ENCODE measurements around the gene TMEM190.

DNA sequence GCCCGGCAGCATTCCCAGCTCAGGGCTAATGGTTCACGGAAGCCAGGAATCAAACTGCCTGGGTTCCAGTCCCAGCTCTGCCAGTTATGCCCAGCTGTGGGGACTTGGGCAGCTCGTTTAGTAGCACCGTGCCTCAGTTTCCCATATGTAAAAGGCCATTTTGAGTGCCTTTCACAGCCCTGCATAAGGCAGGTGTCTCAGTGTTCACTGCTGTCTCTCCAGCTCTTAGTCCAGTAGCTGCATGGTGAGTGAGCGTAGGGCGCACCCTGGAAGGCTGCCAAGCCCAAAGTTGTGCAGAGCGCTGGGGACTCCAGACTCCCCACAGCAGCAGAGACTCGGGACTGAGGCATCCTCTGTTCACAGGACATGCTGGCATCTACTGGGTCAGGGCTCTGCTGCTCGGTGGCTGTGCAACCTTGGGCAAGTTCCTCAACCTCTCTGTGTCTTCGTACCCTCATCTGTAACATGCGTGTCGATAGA, 14.6 kb downstream of the TMEM190 start:
- TF ChIP-seq, protein P1, sequence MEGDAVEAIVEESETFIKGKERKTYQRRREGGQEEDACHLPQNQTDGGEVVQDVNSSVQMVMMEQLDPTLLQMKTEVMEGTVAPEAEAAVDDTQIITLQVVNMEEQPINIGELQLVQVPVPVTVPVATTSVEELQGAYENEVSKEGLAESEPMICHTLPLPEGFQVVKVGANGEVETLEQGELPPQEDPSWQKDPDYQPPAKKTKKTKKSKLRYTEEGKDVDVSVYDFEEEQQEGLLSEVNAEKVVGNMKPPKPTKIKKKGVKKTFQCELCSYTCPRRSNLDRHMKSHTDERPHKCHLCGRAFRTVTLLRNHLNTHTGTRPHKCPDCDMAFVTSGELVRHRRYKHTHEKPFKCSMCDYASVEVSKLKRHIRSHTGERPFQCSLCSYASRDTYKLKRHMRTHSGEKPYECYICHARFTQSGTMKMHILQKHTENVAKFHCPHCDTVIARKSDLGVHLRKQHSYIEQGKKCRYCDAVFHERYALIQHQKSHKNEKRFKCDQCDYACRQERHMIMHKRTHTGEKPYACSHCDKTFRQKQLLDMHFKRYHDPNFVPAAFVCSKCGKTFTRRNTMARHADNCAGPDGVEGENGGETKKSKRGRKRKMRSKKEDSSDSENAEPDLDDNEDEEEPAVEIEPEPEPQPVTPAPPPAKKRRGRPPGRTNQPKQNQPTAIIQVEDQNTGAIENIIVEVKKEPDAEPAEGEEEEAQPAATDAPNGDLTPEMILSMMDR (IDR thresholded peaks at IDR 0.05; ENCODE audit: insufficient read depth, low read depth, low read length) = no peak
- TF ChIP-seq EZH2 (IDR thresholded peaks at IDR 0.05; ENCODE audit: insufficient read depth, low read length) = no peak

All from astrocyte (in vitro differentiated cells and primary cell).